Right atrium auricular region (tissue), 2 donors: ENCODE measurements around the gene SPACA5. TPM values are rescaled to one million over a fixed set of nuclear protein-coding genes. Genes with fewer than 3 reads are reported as not detected.
"Not testable (repeated sequence)": the region's sequence is repeated elsewhere in the genome, so short reads cannot be mapped to it uniquely, and the experiment has no call there.

Experiments
- DNase-seq: peaks from one replicate; pipeline ENCODE4 v3.0.0-alpha.2; 2019; ENCODE audit warnings: low spot score
- H3K27ac ChIP-seq, 2 donors: fragments of 200-600 bp; sonication (generic); 1 replicate in 1 of 2; 2 replicates in 1 of 2; pipeline ENCODE4 v1.5.1; 2016 to 2019
- H3K27me3 ChIP-seq, 2 donors: fragments of 200-600 bp; sonication (generic); one replicate each; pipeline versions ENCODE4 v1.5.1 to v1.6.0; 2017 to 2019
- H3K36me3 ChIP-seq: fragments of 200-600 bp; sonication (generic); one replicate; pipeline ENCODE4 v1.5.1; 2016
- H3K4me1 ChIP-seq, 2 donors: fragments of 200-600 bp; sonication (generic); one replicate each; pipeline versions ENCODE4 v1.5.1 to v1.6.0; 2017 to 2019
- H3K4me3 ChIP-seq, 2 donors: fragments of 200-600 bp; sonication (generic); 1 replicate in 1 of 2; 2 replicates in 1 of 2; pipeline ENCODE4 v1.5.1; 2017 to 2019; ENCODE audit warnings: mild to moderate bottlenecking in 1 of 2, moderate library complexity in 1 of 2
- H3K9me3 ChIP-seq, 2 donors: fragments of 200-600 bp; sonication (generic); one replicate each; pipeline ENCODE4 v1.5.1; 2019
- CTCF ChIP-seq, 2 donors: fragments of 200-600 bp; sonication (generic); IDR thresholded peaks; one replicate each; pipeline ENCODE4 v1.5.1; 2019; ENCODE audit warnings: antibody characterized with exemption in 2 of 2
- total RNA-seq, 2 donors: library from RNA; depleted of rRNA; stranded (reverse); fragments of >200 nt; gene quantifications; one replicate each; pipeline ENCODE4 v1.1.0, GENCODE V29; 2016

Gene SPACA5
- total RNA-seq, 2 donors from 2014 or later, result not detected

- no peaks in the 10 kb centered on the region for H3K36me3 ChIP-seq
- H3K4me3 ChIP-seq, result peak overlapping the region; percentile 50 to 52
- H3K27ac ChIP-seq, result peak overlapping the region; percentile 82 to 86
- peaks cover 0 to 4% of the 10 kb centered on the region in 2 donors for H3K9me3 ChIP-seq
- DNase-seq, result no peak
- H3K27me3 ChIP-seq, result no peaks in the 10 kb centered on the region
- peaks cover 0 to 12% of the 10 kb centered on the region in 2 donors for H3K4me1 ChIP-seq
- no peak for TF ChIP-seq CTCF (IDR thresholded peaks at IDR 0.05)
Measured at GRCh38 chrX:48021026-48021900, 14.5 kb downstream of the SPACA5 start.

DNA sequence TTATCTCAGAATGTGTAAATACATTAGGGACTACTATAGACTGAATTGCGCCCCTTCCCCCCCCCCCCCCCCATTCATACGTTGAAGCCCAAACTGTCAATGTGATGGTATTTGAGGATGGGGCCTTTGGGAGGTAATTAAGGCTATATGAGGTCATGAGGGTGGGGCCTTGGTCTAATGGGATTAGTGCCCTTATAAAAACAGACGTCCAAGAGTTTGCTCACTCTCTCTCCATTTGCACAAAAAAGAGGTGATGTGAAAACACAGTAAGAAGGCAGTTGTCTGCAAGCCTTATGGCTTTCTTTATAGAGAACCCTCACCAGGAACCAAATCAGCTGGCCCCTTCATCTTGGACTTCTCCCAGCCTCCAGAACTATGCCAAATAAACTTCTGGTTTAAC is 15.3 kb downstream of the SPACA5 start:
- H3K27ac ChIP-seq, result peak overlapping the region in 1 of 2 donors; percentile 82
- H3K4me3 ChIP-seq, result peak overlapping the region in 1 of 2 donors; percentile 52

DNA sequence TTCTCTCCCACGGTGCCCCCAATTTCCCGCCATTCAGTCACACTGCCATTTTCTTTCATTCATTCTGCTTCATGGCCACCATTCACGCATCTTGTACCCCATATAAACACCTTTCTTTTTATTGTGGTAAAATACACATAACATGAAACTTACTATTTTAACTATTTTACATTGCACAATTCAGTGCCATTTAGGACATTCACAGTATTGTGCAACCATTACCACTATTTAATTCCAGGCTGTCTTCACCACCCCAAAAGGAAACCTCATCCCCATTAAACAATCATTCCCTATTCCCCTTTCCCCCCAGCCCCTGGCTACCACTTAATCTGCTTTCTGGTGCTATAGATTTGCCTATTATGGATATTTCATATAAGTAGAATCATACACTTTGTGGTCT is 15.9 kb downstream of the SPACA5 start:
- TF ChIP-seq CTCF (IDR thresholded peaks at IDR 0.05), result no peak
- no peak overlapping the region for H3K27ac ChIP-seq
- no peaks in the 10 kb centered on the region for H3K36me3 ChIP-seq
- H3K4me1 ChIP-seq, result peaks cover 0 to 15% of the 10 kb centered on the region in 2 donors
- no peak overlapping the region for H3K4me3 ChIP-seq
- no peaks in the 10 kb centered on the region for H3K27me3 ChIP-seq
- no peak for DNase-seq
- peaks cover 0 to 4% of the 10 kb centered on the region in 2 donors for H3K9me3 ChIP-seq

More for the DNA sequence above, 15.3 kb downstream of the SPACA5 start:
- Histone ChIP-seq H3K36me3 (no peaks in the 10 kb centered on the region), H3K27me3 (no peaks in the 10 kb centered on the region), H3K4me1 (peaks cover 0 to 15% of the 10 kb centered on the region in 2 donors), H3K9me3 (peaks cover 0 to 4% of the 10 kb centered on the region in 2 donors)
- no peak for DNase-seq
- TF ChIP-seq CTCF (IDR thresholded peaks at IDR 0.05), result no peak

- H3K27me3 ChIP-seq, result no peaks in the 10 kb centered on the region
- H3K9me3 ChIP-seq, result peaks cover 0 to 4% of the 10 kb centered on the region in 2 donors
- DNase-seq, result no peak
- peak in 1 of 2 donors; percentile 77 for TF ChIP-seq CTCF (IDR thresholded peaks at IDR 0.05)
- no peak overlapping the region for H3K27ac ChIP-seq
- H3K4me3 ChIP-seq, result no peak overlapping the region
- H3K36me3 ChIP-seq, result no peaks in the 10 kb centered on the region
- H3K4me1 ChIP-seq, result peaks cover 0 to 13% of the 10 kb centered on the region in 2 donors
Measured at GRCh38 chrX:48025561-48025960, 18.8 kb downstream of the SPACA5 start.

DNA sequence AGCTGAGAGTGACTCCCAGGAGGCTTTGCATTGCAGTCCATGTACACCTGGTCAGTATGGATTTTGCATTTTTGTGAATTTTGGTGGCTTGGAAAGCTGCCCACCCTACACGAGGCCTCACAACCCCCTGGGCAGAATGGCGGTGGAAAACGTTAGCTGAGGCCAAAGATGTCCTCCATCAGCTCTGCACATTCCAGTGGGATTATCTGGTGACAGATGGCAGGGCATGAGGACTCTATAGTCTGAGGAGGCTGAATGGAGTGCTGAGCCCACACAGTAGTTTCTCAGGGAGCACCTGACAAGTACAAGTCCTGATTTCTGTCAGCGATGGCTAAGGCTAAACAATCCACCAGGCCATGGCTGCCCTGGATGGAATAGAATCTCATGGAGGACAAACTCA is 20.8 kb downstream of the SPACA5 start:
- H3K27ac ChIP-seq, DNase-seq, H3K36me3 ChIP-seq, H3K9me3 ChIP-seq, H3K27me3 ChIP-seq, H3K4me3 ChIP-seq: not testable (repeated sequence)
- H3K4me1 ChIP-seq, result peaks cover 0 to 11% of the 10 kb centered on the region in 2 donors

GRCh38 chrX:48028091-48028490 is 21.3 kb downstream of the SPACA5 start:
- no peak overlapping the region for H3K27ac ChIP-seq
- peaks cover 0 to 11% of the 10 kb centered on the region in 2 donors for H3K4me1 ChIP-seq
- no peak for DNase-seq
- no peaks in the 10 kb centered on the region for H3K27me3 ChIP-seq
- no peaks in the 10 kb centered on the region for H3K36me3 ChIP-seq
- no peaks in the 10 kb centered on the region for H3K9me3 ChIP-seq
- H3K4me3 ChIP-seq, result no peak overlapping the region
- no peak for TF ChIP-seq CTCF (IDR thresholded peaks at IDR 0.05)
